Spleen (tissue), 11 donors: ENCODE data around the gene HECTD3. TPM values are rescaled to one million over a fixed set of nuclear protein-coding genes. Genes with fewer than 3 reads are reported as not detected.

Experiments used
- DNase-seq: peaks from one replicate; pipeline ENCODE4 v3.0.0-alpha.2; 2020
- H3K27ac ChIP-seq, 8 donors: fragments of 200-600 bp; sonication (generic) in 7 of 8; 1 replicate in 4 of 8; 2 replicates in 4 of 8; pipeline versions ENCODE4 v1.5.0 to v1.8.0; 2016 to 2021; ENCODE audit warnings: inconsistent platforms in 4 of 8, mild to moderate bottlenecking in 4 of 8, moderate library complexity in 1 of 8
- H3K27me3 ChIP-seq, 7 donors: fragments of 200-600 bp; sonication (generic) in 6 of 7; replicated peaks in 1 of 7; 1 replicate in 4 of 7; 2 replicates in 3 of 7; pipeline versions ENCODE4 v1.5.0 to v1.8.0; 2016 to 2021; ENCODE audit warnings: inconsistent platforms in 3 of 7, mild to moderate bottlenecking in 1 of 7
- H3K36me3 ChIP-seq, 6 donors: fragments of 200-600 bp; sonication (generic) in 5 of 6; 1 replicate in 4 of 6; 2 replicates in 2 of 6; pipeline versions ENCODE4 v1.5.0 to v1.8.0; 2016 to 2021; ENCODE audit warnings: inconsistent platforms in 2 of 6
- H3K4me1 ChIP-seq, 6 donors: fragments of 200-600 bp; sonication (generic) in 5 of 6; 1 replicate in 3 of 6; 2 replicates in 3 of 6; pipeline versions ENCODE4 v1.5.0 to v1.8.0; 2016 to 2021; ENCODE audit warnings: inconsistent platforms in 3 of 6
- H3K4me3 ChIP-seq, 8 donors: fragments of 200-600 bp; sonication (generic) in 7 of 8; 1 replicate in 4 of 8; 2 replicates in 4 of 8; pipeline versions ENCODE4 v1.5.0 to v1.8.0; 2016 to 2021; ENCODE audit warnings: inconsistent platforms in 4 of 8, mild to moderate bottlenecking in 4 of 8, moderate library complexity in 2 of 8
- H3K9me3 ChIP-seq, 8 donors: fragments of 200-600 bp; sonication (generic) in 7 of 8; 1 replicate in 4 of 8; 2 replicates in 4 of 8; pipeline versions ENCODE4 v1.5.0 to v1.8.0; 2016 to 2021; ENCODE audit warnings: inconsistent platforms in 4 of 8
- CTCF ChIP-seq, 11 experiments: fragments of 200-600 bp in 7 of 11; fragments of 450-650 bp in 4 of 11; sonication (generic) in 4 of 11; IDR thresholded peaks in 8 of 11; conservative IDR thresholded peaks in 3 of 11; 1 replicate in 7 of 11; 2 replicates in 4 of 11; pipeline versions ENCODE4 v1.4.0 to v1.8.0; 2016 to 2021; ENCODE audit warnings: antibody characterized with exemption in 11 of 11, inconsistent platforms in 4 of 11, mild to moderate bottlenecking in 1 of 11
- POLR2A ChIP-seq, 3 donors: fragments of 450-650 bp; IDR thresholded peaks; one replicate each; pipeline ENCODE4 v1.5.1; 2017; ENCODE audit warnings: antibody characterized with exemption in 3 of 3, mild to moderate bottlenecking in 1 of 3
- POLR2AphosphoS5 ChIP-seq, 3 donors: sonication (generic); formaldehyde crosslinking; IDR thresholded peaks; one replicate each; pipeline ENCODE4 v1.5.1; 2017; ENCODE audit warnings: antibody characterized with exemption in 3 of 3
- WGBS, 5 donors: extraction: QIAGEN DNeasy Blood & Tissue Kit in 3 of 5; methylation state at CpG; one replicate each; pipeline versions ENCODE4 v1.1.5 to v1.1.7; 2013 to 2018; 5-methylcytosine and 5-hydroxymethylcytosine counted together
- intact Hi-C: fragments of 100-400 bp; cut with DNase I; formaldehyde crosslinking; loops from one replicate; pipeline ENCODE4 v1.15.0; 2023; ENCODE audit warnings: low total_unique reads
- polyA plus RNA-seq, 3 donors: library from polyadenylated mRNA; stranded (reverse); fragments of 200-250 nt; gene quantifications; one replicate each; pipeline ENCODE4 v1.2.1, GENCODE V29; 2013
- total RNA-seq, 7 donors: library from RNA; depleted of rRNA in 3 of 7; stranded (reverse); fragments of >200 nt in 3 of 7; fragmentation: NEBNext Ultra II Directional in 4 of 7; extraction: Animal tissue kit (Norgen Biotek cat#: 25700) in 4 of 7; gene quantifications; one replicate each; pipeline versions ENCODE4 v1.1.0 to v1.2.1, GENCODE V29; 2016 to 2021
- donor health status: healthy with polysubstance abuse.
- donor health status: DM: no; HTN: no; CAD: no; lungs with moderate emphysema.
- donor health status: DM: no; HTN: no; CAD: no.
- donor health status: Bipolar disorder and iron deficiency.
- donor health status: healthy.
- donor health status: DM: no; HTN: no; CAD: no.
- donor health status: DM: yes; HTN: yes; CAD: no.

Gene HECTD3
- total and polyA plus RNA-seq, 10 donors: 13.3 to 50.7 (median 35.6) TPM

- Histone ChIP-seq H3K27me3 (no peaks in the 10 kb centered on the region), H3K4me1 (peaks cover 28 to 48% (median 40%) of the 10 kb centered on the region in 6 donors), H3K4me3 (no peak overlapping the region), H3K27ac (no peak overlapping the region), H3K36me3 (peaks cover 2 to 69% (median 61%) of the 10 kb centered on the region in 6 donors), H3K9me3 (no peaks in the 10 kb centered on the region)
- no peak for DNase-seq
- WGBS, 5 donors: 94 to 98% (median 95%) methylated on average over 6 to 12 of the region's 12 CpGs
- intact Hi-C loops: no loop called here
- TF ChIP-seq POLR2AphosphoS5 (IDR thresholded peaks at IDR 0.05): no peak
- no peak for TF ChIP-seq CTCF (IDR thresholded peaks at IDR 0.05 in 8 of 11, conservative IDR thresholded peaks at IDR 0.05 in 3 of 11)
- TF ChIP-seq POLR2A (IDR thresholded peaks at IDR 0.05): no peak
Observed at GRCh38 chr1:45008516-45008915, 2.6 kb downstream of the HECTD3 start.

- 87 to 96% (median 92%) methylated on average over 3 of the region's 3 CpGs for WGBS, 5 donors
- Histone ChIP-seq H3K4me1 (peaks cover 25 to 43% (median 36%) of the 10 kb centered on the region in 6 donors), H3K27ac (no peak overlapping the region), H3K27me3 (no peaks in the 10 kb centered on the region), H3K4me3 (no peak overlapping the region), H3K36me3 (peaks cover 2 to 69% (median 66%) of the 10 kb centered on the region in 6 donors), H3K9me3 (no peaks in the 10 kb centered on the region)
- TF ChIP-seq POLR2AphosphoS5 (IDR thresholded peaks at IDR 0.05): no peak
- intact Hi-C loops: no loop called here
- no peak for DNase-seq
Observed at GRCh38 chr1:45008076-45008475, 3.0 kb downstream of the HECTD3 start.

- WGBS, 5 donors: 83 to 91% (median 85%) methylated on average over 11 of the region's 11 CpGs
- DNase-seq: no peak
- Histone ChIP-seq H3K27ac (no peak overlapping the region), H3K36me3 (peaks cover 2 to 76% (median 73%) of the 10 kb centered on the region in 6 donors), H3K9me3 (no peaks in the 10 kb centered on the region), H3K4me3 (no peak overlapping the region), H3K27me3 (no peaks in the 10 kb centered on the region), H3K4me1 (peaks cover 18 to 36% (median 28%) of the 10 kb centered on the region in 6 donors)
- no peak for TF ChIP-seq CTCF (IDR thresholded peaks at IDR 0.05 in 8 of 11, conservative IDR thresholded peaks at IDR 0.05 in 3 of 11)
- TF ChIP-seq POLR2AphosphoS5 (IDR thresholded peaks at IDR 0.05): no peak
- intact Hi-C loops: no loop called here
Observed at GRCh38 chr1:45007311-45007710, 3.8 kb downstream of the HECTD3 start.

DNA sequence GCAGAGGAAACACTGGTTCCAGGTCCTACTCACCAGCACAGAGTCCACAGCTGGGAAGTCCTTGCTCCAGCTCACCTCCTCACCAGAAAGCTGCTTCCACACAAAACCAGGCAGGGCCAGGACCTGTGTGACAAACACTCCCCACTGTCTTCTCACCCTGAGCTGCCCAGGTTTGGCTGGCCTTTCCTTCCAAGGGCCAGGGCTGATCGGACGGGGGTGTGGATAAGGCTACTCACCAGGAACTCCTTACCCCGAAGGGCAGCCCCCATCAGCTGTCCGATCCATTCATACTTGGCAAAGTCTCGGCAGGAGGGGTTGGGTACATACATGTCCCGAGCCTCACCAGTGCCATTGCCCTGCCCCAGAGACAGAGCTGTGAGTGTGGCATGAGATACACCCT lies 5.4 kb downstream of the HECTD3 start:
- DNase-seq: no peak
- H3K36me3 ChIP-seq: peaks cover 2 to 89% (median 77%) of the 10 kb centered on the region in 6 donors
- H3K4me1 ChIP-seq: peaks cover 12 to 30% (median 21%) of the 10 kb centered on the region in 6 donors
- intact Hi-C loops: no loop called here
- H3K27ac ChIP-seq: no peak overlapping the region
- no peak overlapping the region for H3K4me3 ChIP-seq
- 92 to 96% (median 94%) methylated on average over 6 of the region's 6 CpGs for WGBS, 5 donors
- TF ChIP-seq POLR2AphosphoS5 (IDR thresholded peaks at IDR 0.05) (no peak), POLR2A (IDR thresholded peaks at IDR 0.05) (no peak)
- no peaks in the 10 kb centered on the region for H3K9me3 ChIP-seq
- no peaks in the 10 kb centered on the region for H3K27me3 ChIP-seq

DNA sequence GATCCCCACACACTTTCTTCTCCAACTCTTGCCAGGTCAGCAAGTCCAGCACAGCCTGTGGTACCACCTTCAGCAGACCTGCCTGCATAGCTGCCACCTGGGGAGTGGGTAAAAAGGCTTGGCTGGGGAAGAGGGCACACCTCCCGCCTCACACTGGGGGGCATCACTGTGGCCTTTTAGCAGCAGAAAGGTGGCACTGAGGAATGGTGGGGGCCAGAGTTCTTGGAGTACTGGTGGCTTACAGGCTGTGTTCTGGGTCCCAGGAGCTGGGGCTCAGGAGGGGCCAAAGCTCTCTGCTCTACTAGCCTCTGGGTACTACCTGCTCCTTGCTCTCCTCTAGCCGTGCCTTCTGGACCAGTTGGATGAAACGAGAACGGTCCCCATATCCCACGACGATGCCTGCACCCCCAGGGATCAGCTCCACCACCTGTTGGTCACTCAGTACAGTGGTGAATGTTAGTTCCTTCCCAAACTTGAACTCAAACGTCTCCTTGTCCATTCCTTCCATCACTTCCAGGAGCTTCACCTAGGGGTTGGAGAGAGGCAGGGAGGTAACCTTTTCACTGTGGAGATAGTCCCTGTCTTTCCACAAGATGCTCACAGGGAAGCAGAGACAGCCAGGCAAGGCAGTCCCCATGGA lies 6.7 kb downstream of the HECTD3 start:
- WGBS, 5 donors: 82 to 95% (median 91%) methylated on average over 6 to 7 of the region's 7 CpGs

More for the DNA sequence above, 6.7 kb downstream of the HECTD3 start:
- no peaks in the 10 kb centered on the region for H3K27me3 ChIP-seq
- no peak overlapping the region for H3K4me3 ChIP-seq
- peaks cover under 1 to 22% (median 14%) of the 10 kb centered on the region in 6 donors for H3K4me1 ChIP-seq
- no peak overlapping the region for H3K27ac ChIP-seq
- TF ChIP-seq CTCF (IDR thresholded peaks at IDR 0.05 in 8 of 11, conservative IDR thresholded peaks at IDR 0.05 in 3 of 11) (no peak), POLR2A (IDR thresholded peaks at IDR 0.05) (no peak)
- intact Hi-C loops: no loop called here
- no peaks in the 10 kb centered on the region for H3K9me3 ChIP-seq
- H3K36me3 ChIP-seq: peaks cover 2 to 84% (median 75%) of the 10 kb centered on the region in 6 donors
- no peak for DNase-seq
